ENCODE results near the gene ARHGAP26. TPM values are rescaled to one million over a fixed set of nuclear protein-coding genes. Genes with fewer than 3 reads are reported as not detected.

ARHGAP26 gene
- polyA plus RNA-seq, 3 donors, result 26.5 to 56.8 (median 28.7) TPM

GRCh38 chr5:142945321-142945720, 175.1 kb downstream of the ARHGAP26 start:
- no peak for DNase-seq
- Histone ChIP-seq H3K36me3 (replicated peaks in 1 of 2; ENCODE audit: control insufficient read depth in 1 of 2, insufficient read depth in 2 of 2, low read length in 2 of 2) (peaks cover 9 to 49% of the 10 kb centered on the region in 2 donors), H3K4me3 (replicated peaks in 1 of 3; ENCODE audit: low read depth in 2 of 3, low read length in 3 of 3) (no peak overlapping the region), H3K27me3 (ENCODE audit: control insufficient read depth in 2 of 2, insufficient read depth in 2 of 2, low read length in 2 of 2) (no peaks in the 10 kb centered on the region), H3K4me1 (ENCODE audit: control insufficient read depth in 1 of 2, insufficient read depth in 2 of 2, low read length in 2 of 2) (peaks cover 3 to 7% of the 10 kb centered on the region in 2 donors), H3K79me2 (ENCODE audit: insufficient read depth, low read length) (peaks cover 55% of the 10 kb centered on the region), H3K4me2 (replicated peaks; ENCODE audit: extremely low read depth, low read length, poor library complexity, severe bottlenecking) (no peak overlapping the region), H3K9ac (ENCODE audit: insufficient read depth, low read length, poor library complexity, severe bottlenecking) (no peak overlapping the region), H3K27ac (ENCODE audit: low read depth in 1 of 2, low read length in 2 of 2) (no peak overlapping the region), H4K20me1 (ENCODE audit: insufficient read depth, low read length) (peaks cover 95% of the 10 kb centered on the region), H3K9me3 (replicated peaks in 1 of 2; ENCODE audit: control insufficient read depth in 1 of 2, insufficient read depth in 1 of 2, low read length in 2 of 2) (no peaks in the 10 kb centered on the region), H2AFZ (ENCODE audit: insufficient read depth, low read depth, low read length, poor library complexity, severe bottlenecking) (no peak overlapping the region)
- Mint-ChIP-seq H3K27me3 (ENCODE audit: low read depth in 3 of 3) (no peaks in the 10 kb centered on the region), H3K4me1 (peaks cover 26% of the 10 kb centered on the region), H3K4me3 (no peak overlapping the region), H3K36me3 (peaks cover 57 to 63% of the 10 kb centered on the region in 2 donors), H3K27ac (peak overlapping the region in 1 of 7 donors; percentile 58), H3K9me3 (no peaks in the 10 kb centered on the region)
- intact Hi-C loops (cut with micrococcal nuclease), result no loop called here
- WGBS (ENCODE audit: insufficient coverage), result no CpG with 5 or more reads among the region's 3 CpGs
- TF ChIP-seq, protein P1, sequence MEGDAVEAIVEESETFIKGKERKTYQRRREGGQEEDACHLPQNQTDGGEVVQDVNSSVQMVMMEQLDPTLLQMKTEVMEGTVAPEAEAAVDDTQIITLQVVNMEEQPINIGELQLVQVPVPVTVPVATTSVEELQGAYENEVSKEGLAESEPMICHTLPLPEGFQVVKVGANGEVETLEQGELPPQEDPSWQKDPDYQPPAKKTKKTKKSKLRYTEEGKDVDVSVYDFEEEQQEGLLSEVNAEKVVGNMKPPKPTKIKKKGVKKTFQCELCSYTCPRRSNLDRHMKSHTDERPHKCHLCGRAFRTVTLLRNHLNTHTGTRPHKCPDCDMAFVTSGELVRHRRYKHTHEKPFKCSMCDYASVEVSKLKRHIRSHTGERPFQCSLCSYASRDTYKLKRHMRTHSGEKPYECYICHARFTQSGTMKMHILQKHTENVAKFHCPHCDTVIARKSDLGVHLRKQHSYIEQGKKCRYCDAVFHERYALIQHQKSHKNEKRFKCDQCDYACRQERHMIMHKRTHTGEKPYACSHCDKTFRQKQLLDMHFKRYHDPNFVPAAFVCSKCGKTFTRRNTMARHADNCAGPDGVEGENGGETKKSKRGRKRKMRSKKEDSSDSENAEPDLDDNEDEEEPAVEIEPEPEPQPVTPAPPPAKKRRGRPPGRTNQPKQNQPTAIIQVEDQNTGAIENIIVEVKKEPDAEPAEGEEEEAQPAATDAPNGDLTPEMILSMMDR (IDR thresholded peaks at IDR 0.05), result no peak

DNA sequence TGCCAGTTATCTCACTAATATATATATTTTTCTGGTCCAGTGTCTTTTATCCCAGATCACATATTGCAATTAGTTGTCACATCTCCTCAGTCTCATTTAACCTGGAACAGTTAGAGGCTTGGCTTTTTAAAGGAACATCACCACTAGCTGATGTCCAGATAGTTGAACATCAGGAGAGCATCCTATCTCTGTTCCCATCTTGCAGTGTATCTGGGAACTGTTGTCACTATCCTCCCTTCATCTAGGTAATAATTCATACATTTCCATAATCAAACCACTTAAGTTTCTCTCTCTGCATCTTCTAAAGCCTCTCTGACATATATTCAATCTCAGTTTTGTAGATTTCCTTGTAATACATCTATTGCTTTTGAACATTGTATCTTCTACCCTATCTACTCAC, 175.7 kb downstream of the ARHGAP26 start:
- H3K4me1 ChIP-seq (ENCODE audit: control insufficient read depth in 1 of 2, insufficient read depth in 2 of 2, low read length in 2 of 2), result peaks cover 8 to 12% of the 10 kb centered on the region in 2 donors
- no peaks in the 10 kb centered on the region for H3K9me3 ChIP-seq (replicated peaks in 1 of 2; ENCODE audit: control insufficient read depth in 1 of 2, insufficient read depth in 1 of 2, low read length in 2 of 2)
- no peaks in the 10 kb centered on the region for H3K27me3 Mint-ChIP-seq (ENCODE audit: low read depth in 3 of 3)
- no peak for DNase-seq
- no peaks in the 10 kb centered on the region for H3K9me3 Mint-ChIP-seq
- H3K4me3 ChIP-seq (replicated peaks in 1 of 3; ENCODE audit: low read depth in 2 of 3, low read length in 3 of 3), result no peak overlapping the region
- no peak overlapping the region for H3K27ac ChIP-seq (ENCODE audit: low read depth in 1 of 2, low read length in 2 of 2)
- H3K9ac ChIP-seq (ENCODE audit: insufficient read depth, low read length, poor library complexity, severe bottlenecking), result no peak overlapping the region
- peaks cover 96% of the 10 kb centered on the region for H4K20me1 ChIP-seq (ENCODE audit: insufficient read depth, low read length)
- peaks cover 53 to 63% of the 10 kb centered on the region in 2 donors for H3K36me3 Mint-ChIP-seq
- TF ChIP-seq, protein P1 (IDR thresholded peaks at IDR 0.05), result no peak
- no peak overlapping the region for H2AFZ ChIP-seq (ENCODE audit: insufficient read depth, low read depth, low read length, poor library complexity, severe bottlenecking)
- H3K79me2 ChIP-seq (ENCODE audit: insufficient read depth, low read length), result peaks cover 55% of the 10 kb centered on the region
- H3K36me3 ChIP-seq (replicated peaks in 1 of 2; ENCODE audit: control insufficient read depth in 1 of 2, insufficient read depth in 2 of 2, low read length in 2 of 2), result peaks cover 9 to 47% of the 10 kb centered on the region in 2 donors
- no peak overlapping the region for H3K4me3 Mint-ChIP-seq
- H3K4me1 Mint-ChIP-seq, result peaks cover 31% of the 10 kb centered on the region
- no peak overlapping the region for H3K4me2 ChIP-seq (replicated peaks; ENCODE audit: extremely low read depth, low read length, poor library complexity, severe bottlenecking)
- H3K27ac Mint-ChIP-seq, result peak overlapping the region in 1 of 7 donors; percentile 26
- H3K27me3 ChIP-seq (ENCODE audit: control insufficient read depth in 2 of 2, insufficient read depth in 2 of 2, low read length in 2 of 2), result no peaks in the 10 kb centered on the region
- intact Hi-C loops (cut with micrococcal nuclease), result no loop called here
